ENCODE results near the gene FSTL4.

FSTL4 gene

DNA sequence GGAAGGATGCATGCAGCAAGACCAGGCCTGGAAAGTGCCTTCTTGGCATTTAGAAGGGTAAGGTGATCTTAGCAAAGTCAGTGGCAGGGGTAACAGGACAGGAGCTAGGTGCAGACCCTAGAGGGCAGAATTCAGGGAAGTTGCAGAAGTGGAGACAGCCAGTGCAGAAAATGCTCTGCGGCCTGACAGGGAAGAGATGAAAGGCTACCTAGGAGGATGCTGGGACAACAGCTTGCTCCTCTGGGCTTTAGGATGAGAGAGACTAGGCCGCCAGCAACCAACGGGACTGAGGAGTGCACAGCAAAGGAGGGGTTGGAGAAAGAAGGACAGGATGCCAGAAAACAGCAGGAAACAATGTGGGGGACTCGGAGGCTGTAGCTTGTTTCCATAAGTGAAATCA lies 219.9 kb downstream of the FSTL4 start:
- no peak for DNase-seq (ENCODE audit: extremely low read depth in 1 of 2, low read depth in 1 of 2)

DNA sequence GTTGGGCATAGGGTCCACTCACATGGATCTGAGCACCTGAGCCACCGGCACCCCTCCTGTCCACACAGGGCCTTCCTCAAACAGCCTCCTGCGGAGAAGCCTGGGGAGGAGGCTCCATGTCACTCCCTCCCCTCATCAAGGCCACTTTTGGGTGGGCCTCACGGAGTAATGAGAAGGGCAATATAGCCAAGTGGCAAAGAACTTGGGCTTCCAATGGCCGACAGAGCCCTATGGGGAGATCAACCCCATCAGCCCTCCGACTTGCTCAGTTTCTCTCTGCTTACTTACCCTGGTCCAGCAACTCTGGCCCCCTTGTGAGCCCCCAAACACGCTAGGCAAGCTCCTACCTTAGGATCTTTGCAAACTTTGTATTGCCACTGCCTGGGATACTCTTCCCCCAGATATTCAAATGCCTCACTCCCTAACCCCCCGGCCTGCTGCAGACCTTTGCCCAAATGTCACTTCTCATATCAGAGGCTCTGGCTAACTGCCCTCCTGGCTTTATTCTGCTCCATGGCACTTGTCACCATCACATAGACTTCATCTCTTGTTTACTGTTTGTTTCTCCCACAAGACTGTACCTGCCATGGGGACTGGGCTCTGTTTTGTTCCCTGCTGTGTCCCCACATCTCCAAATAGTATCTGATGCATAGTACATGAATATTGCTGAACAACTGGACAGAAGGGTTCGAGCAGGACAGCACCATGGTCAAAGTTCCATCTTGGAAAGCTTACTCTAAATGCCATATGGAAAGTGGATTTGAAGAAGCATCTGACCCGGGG lies 220.8 kb downstream of the FSTL4 start:
- DNase-seq (ENCODE audit: extremely low read depth in 1 of 2, low read depth in 1 of 2) = no peak

DNA sequence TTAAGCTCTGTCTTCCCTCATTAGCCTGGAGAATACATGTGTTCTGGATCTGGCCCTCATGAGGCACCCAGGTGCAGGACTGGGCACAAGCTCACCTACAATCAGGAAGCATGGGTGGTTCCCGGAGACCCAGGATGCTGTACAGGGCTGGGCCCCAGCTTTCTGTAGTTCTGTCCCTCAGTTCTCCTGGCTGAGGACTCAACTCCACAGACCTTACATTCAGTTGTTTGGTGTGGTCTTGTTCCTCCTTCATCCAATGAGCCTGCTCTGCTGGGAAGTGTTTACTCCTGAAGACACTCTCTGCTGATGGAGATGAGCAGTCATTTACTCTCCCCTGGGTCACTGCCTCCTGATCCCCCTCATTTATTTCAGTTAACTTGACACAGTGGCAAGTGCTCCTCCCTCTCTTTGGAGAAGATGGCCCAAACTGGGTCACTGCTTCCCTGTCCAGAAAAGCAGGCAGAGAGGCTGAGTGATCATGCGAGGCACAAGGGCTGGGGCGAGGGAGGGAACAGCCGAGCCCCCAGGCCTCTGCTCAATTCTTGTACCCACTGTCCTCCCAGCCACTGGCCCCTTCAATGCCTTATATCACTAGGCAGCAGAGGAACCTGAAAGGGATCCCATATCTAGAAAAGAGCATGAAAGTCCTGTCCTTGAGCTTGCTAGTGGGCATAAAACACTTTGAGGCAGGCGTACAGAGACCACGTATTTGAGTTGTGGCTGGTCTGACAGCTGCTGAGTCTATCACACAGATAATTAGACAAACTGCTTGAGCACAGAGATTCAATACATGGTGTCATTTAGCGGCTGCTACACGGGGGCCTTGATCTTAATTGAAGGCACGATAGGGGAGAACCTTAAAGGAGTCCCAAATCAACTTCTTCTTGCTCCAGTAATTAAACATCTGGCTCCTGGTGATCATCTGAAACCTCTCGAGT lies 221.7 kb downstream of the FSTL4 start:
- DNase-seq (ENCODE audit: extremely low read depth in 1 of 2, low read depth in 1 of 2) = no peak

DNA sequence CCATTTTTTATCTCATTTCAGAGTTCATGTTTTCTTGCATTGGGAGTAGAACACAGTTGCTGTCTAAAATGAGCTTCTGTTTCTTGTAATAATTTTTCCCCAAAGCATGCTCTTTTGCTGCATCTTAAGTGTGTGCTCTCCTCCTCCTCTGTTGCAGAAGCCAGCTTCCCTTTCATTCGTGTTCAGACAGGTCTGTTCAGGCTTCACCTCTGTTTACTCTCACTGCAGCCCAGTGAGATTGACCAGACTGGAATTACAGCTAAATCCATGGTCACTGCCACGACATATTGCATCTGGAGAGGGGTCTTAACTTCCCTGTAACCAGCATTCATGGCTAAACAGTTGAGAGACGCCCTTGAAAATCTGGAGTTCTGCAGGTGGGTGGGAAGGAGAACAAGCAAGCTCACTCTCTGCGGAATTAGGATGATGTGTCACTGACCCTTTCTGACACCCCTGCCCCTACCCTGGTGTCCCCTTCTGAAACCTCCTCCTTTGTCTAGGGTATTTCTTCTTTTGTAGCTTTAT lies 223.2 kb downstream of the FSTL4 start:
- DNase-seq (ENCODE audit: extremely low read depth in 1 of 2, low read depth in 1 of 2) = no peak

DNA sequence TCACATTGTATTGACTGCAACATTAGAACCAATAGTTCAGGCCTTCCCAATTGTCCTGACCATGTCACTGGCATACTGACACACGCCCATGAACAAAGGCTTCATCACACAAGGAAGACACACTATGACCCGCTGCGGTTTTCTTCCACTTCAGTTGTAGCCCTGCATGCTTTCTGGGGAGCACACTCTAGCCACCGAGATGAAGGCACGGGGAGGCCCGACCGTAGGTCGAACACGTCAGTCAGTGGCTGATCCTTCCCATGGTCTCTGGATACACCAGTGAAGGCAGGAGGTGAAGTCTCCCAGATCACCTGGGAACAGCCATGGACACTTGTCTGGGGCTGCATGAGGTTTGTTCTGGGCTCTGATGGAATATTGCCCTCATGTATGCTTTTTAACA lies 224.7 kb downstream of the FSTL4 start:
- no peak for DNase-seq (ENCODE audit: extremely low read depth in 1 of 2, low read depth in 1 of 2)

DNA sequence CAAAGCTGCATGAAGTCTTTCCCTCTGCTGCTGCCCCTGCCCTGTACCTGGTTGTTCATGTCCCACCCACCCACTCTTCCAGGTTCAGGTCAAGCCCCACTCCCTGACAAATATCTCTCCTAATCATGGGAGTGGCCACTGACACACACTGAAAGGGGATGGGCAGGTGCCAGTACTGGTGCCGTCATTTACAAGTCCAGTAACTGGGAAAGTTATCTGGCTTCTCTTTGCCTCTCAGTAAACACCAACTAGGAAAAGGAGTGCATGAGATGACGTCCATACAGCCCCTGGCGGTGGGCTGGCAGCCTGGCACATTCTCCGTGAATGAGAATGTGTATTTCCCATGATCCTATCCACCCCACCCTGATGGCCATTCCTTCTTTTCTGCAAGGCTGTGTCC lies 225.2 kb downstream of the FSTL4 start:
- no peak for DNase-seq (ENCODE audit: extremely low read depth in 1 of 2, low read depth in 1 of 2)

DNA sequence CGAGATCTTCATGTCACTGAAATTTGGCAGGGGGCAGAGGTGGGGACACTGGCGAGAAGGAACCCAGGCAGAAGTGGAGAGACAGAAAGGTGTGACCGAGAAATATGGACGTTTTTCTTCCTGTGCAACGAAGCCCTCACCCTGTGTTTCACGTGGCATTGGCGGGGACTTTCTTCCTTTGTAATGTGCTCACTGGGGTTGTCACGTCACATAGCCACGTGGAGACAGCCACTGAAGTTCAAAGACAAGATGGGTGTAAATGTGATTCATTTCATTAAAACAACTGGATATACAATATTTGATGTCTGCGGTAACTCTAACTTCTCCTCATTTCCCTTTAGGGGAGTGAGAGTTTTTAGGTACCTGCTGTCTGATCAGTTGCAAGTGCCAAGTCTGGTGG lies 225.7 kb downstream of the FSTL4 start:
- DNase-seq (ENCODE audit: extremely low read depth in 1 of 2, low read depth in 1 of 2) = no peak

DNA sequence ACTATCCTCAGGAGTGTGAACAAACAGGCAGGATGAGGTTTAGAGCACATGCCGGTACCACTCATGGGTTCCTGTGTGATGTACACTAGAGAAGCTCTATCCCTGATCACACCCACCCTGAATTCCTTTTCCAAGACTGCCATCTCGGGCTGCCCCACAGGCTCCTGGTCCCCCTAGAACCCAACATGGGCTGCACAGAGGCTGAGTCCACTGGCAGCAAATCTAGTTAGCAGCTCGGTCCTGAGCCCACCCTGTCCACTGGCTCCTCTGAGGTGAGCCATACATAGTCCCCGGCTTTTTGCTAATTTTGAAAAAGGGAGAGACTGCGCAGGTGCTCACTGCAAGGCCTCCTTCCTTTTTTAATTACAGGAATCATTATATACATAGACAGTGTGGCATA lies 227.0 kb downstream of the FSTL4 start:
- DNase-seq (ENCODE audit: extremely low read depth in 1 of 2, low read depth in 1 of 2) = no peak

DNA sequence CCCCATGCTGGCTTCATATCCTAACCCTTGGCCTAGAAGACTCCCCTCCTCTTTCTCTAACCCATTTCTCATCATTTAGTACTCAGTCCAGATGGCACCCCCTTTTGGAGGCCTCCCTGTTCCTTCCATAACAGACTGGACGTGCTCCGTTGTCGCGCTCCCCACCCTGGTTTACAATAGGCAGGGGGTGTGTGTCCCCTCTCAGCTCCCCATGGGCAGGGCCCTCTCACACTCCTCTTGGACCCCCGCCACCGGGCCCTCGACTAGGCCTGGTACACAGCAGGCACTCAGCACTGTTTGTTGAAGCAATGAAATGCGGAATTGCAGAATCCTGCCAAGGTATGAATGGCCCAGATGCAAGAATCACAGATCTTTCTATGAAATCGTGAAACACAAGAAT lies 227.4 kb downstream of the FSTL4 start:
- no peak for DNase-seq (ENCODE audit: extremely low read depth in 1 of 2, low read depth in 1 of 2)

DNA sequence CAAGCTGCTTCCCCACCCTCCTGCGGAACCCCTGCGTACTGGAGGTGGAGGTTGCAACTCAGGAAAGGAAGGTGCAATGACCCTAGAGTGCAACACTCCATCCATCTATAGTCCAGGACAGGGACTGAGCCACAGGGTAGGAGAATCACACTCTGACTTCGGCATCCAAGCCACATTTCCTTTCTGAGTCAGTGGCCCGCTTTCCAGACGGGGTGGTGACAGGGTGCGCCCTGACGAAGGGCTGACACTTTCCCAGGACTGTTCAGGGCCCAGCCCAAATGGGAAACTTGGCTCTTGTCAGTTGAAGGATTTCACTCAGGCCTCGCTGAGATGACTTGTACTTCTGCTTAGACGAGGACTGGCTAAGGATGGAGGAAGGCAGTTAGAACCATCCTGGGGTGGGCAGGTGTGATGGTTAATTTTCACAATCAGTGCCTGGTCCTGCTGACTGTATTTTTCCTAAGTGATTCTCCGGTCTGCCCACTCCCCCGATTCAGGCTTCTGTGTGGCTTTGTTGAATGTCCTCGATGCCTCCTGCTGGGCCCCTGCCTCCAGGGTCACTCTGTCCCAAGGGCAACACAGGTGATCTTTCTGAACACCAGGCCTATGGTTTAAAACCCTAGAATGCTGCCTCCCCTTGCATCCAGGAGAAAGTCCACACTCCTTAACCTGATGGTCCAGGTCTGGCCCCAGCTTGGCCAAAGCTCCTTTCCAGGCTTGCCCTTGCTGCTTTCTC lies 228.1 kb downstream of the FSTL4 start:
- no peak for DNase-seq (ENCODE audit: extremely low read depth in 1 of 2, low read depth in 1 of 2)

DNA sequence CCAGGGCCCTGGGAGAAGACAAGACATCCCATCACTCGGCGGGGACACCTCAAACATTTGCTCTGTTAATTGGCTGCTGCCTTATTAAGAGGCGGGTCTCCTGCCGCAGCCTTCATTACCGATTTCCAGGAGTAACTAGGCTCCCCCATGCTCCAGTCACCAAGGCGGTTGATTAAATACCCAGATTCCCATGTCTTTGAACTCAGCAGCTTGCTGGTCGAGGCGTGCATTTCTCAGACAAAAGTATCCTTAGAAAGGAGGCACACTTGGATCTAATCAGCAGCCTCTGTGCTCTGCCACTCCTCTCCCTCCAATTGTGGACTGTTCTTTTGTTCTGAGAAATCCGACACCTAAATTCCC lies 228.8 kb downstream of the FSTL4 start:
- DNase-seq (ENCODE audit: extremely low read depth in 1 of 2, low read depth in 1 of 2) = no peak

DNA sequence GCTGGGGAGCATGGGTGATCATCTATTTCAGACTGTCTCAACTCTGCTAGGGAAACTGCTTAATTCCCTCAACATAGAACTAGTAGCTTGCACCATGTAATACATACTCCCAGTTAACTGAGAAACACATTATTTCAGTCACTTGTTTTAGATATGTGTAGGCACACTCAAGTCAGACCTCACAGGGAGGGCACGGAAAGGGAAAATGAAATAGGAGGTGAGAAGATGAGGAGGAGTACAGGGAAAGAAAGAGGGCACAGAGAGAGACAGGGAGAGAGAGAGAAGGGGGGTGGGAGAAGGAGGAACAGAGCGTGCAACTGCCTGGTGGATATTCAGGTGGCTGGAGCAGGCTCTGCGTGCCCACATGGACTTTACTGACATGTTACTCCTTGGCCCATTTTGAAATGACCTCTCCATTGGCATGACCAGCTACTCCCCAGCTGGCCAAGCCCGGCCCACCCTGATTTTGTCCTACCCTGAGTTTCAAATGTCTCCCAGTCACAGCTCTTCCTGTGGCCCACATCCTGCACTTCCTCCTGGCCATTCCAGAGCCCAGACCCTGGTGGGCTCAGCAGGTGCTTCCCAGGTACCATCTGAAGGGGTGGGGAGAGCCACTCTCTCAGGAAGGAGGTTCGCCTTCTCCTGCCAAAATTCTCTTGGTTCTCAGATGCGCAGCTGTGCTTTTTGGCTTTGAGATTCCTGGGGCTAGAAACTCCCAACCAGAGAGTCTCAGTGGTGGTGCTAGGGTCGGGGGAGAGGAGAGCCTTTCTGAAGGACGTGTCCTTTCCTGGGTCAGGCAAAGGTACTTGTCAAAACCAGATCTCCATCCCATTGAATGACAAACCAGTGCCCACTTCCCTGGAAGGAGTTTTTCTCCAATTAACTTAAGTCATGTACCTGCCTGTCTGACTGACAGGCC lies 229.4 kb downstream of the FSTL4 start:
- DNase-seq (ENCODE audit: extremely low read depth in 1 of 2, low read depth in 1 of 2) = no peak

DNA sequence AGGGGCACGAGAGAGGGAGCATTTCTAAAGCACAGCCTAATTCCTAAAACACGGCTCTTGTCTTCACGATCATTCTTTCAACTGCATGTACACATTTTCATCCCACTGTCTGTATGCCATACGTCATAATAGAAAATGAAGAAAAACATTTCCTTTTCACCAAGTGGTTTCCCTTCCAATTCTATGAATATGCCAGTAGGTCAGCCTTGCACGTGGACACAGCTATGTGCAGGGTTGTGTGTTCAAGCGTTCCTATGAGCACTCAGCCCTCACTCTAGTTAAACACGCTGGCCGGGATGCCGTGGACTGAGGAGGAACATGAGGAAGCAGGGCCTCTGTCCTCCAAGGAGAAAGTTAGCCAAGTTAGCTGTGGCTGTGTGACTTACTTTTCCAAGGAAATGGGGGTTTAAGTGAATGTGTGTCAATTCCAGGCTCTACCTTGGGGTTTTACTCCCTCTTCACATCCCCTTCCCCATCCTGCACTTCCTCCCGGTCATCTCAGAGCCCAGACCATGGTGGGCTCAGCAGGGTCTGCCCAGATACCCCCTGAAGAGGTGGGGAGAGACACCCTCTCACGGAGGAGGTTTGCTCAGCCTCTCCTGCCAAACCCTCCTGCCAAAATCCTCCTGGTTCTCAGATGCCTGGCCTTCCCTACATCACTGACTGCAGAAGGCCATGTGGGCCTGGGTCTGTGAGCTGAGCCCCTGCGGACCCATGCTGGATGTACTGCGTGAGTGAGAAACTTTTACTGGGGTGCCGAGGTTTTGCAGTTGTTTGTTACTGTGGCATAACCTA lies 230.6 kb downstream of the FSTL4 start:
- no peak for DNase-seq (ENCODE audit: extremely low read depth in 1 of 2, low read depth in 1 of 2)

DNA sequence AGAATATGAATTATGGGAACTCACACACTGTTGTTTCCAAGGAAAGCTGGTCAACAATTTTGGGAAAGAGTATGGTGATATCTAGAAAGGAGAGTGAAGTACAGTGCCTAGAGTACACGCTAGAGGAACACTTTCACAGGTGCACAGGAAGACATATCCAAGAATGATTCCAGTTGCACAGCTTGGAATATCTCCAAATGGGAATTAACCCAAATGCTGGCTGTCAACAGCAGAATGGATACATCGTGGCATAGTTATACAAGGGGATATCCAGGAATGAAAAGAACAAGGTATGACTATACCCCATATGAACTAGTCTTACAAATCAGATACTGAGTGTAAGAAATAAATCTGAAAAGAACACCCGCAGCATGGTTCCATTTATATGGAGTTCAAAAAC lies 231.3 kb downstream of the FSTL4 start:
- no peak for DNase-seq (ENCODE audit: extremely low read depth in 1 of 2, low read depth in 1 of 2)

DNA sequence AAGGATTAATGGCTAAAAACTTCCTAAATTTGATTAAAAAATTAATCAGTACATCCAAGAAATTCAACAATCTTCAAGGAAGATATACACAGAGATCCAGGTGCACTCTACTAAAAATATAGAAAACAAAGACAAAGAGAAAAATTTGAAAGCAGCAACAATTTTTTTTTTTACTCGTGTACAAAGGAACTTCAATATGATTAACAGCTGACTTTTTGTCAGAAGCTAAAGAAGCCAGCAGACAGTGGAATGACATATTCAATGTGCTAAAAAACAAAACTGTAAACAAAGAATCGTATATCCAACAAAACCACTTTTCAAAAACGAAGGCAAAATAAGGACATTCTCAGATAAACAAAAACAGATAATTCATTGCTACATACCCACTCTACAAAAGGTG lies 234.6 kb downstream of the FSTL4 start:
- no peak for DNase-seq (ENCODE audit: extremely low read depth in 1 of 2, low read depth in 1 of 2)

DNA sequence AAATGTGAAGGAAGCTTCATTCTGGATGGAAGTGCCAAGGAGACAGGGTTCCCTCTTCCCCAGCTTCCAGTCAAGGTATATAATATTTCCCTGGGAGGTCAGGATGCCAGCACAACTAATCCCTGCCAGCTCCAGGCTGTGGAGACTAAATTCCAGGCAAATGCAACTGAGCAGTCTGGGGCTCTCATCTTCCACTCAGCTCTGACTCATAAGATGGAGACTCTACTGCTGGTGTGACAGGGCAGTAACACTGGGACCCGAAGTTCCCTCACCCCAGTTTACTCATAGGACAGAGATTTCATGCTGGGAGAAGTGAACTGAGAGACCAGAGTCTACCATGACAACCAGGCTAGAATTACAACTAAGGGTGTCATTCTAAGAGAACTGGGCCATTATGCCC lies 235.4 kb downstream of the FSTL4 start:
- no peak for DNase-seq (ENCODE audit: extremely low read depth in 1 of 2, low read depth in 1 of 2)

DNA sequence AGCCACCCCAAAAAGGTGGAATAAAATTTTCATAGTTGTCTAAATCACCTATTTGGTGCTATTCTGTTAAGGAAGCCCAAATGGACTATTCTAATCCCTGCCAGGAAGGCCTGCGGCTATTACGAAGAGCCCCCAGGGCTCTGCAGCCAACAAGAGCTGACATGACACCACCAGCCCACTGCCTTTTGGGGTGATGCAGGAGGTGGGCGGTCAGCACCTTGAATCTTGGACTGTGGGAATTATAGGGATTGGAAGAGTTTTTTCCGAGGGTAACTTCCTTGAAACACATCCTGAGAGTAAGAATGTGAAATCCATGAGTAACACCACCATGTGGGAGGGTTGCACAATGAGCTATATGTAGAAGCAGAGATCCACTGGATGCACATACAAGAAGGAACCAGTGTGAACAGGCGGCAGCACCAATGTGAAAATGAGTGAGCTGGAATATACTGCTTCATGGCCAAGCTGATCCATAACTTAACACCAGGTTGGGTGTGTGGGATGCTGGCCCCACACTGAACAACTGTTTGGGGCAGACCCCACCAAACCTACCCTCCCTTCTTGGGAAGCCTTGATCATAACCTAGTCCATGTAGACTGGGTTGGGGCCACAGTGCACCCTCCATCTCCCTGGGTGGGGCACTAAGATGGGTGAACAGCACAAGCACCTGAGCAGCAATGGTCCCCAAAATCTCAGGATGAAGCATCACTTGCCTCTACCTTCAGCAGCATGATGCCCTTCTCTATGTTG lies 239.0 kb downstream of the FSTL4 start:
- DNase-seq (ENCODE audit: extremely low read depth in 1 of 2, low read depth in 1 of 2) = no peak

DNA sequence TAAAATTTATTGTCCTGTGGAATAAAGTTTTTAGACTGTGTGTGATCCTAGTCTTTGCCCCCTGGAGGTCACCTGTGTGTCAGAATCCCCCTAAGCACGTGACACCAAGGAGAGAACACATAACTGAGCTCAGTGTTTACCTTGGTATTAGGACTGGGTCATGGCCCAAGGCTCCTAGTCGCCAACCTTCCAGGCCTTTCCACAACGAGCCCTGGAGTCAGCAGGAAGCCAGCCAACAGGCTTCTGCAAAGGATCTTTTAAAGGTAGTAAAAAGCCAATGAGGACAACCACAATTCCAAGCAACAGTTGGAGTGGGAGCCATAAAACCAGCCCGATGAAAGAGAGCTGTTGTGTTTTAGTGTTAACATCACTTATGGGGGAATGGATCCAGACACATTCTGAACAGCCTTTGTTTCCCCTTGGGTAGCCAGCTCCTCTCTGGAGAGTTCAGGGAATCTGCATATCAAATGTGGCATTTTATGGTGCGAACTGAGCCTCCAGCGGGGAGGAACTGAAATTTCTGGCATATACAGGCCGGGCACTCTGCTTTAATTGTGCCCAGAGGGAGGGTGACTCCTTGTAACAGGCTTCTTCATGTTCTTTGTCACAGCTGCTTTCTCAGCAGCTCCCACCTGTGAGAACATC lies 239.9 kb downstream of the FSTL4 start:
- no peak for DNase-seq (ENCODE audit: extremely low read depth in 1 of 2, low read depth in 1 of 2)

All from activated CD8-positive, alpha-beta memory T cell treated with anti-CD3 and anti-CD28 coated beads for 1 hour (primary cell).